IPS-15b (cell line): ENCODE measurements around the gene PKP4.
"Not testable (repeated sequence)": the region's sequence is repeated elsewhere in the genome, so short reads cannot be mapped to it uniquely, and the experiment has no call there.

Source experiments
- H3K27me3 ChIP-seq: one replicate; pipeline ENCODE4 v1.6.1; 2013; ENCODE audit warnings: low read length; ENCODE audit not compliant: control insufficient read depth, insufficient read depth
- H3K36me3 ChIP-seq: one replicate; pipeline ENCODE4 v1.6.1; 2013; ENCODE audit warnings: low read length; ENCODE audit not compliant: control insufficient read depth, insufficient read depth
- H3K4me1 ChIP-seq: one replicate; pipeline ENCODE4 v1.6.1; 2013; ENCODE audit warnings: mild to moderate bottlenecking, low read length; ENCODE audit not compliant: control insufficient read depth, insufficient read depth
- H3K4me3 ChIP-seq: one replicate; pipeline ENCODE4 v1.5.1; 2013; ENCODE audit warnings: low read depth, low read length
- H3K9ac ChIP-seq: one replicate; pipeline ENCODE4 v1.6.1; 2013; ENCODE audit warnings: low read depth, mild to moderate bottlenecking, low read length
- H3K9me3 ChIP-seq: one replicate; pipeline ENCODE4 v1.6.1; 2013; ENCODE audit warnings: mild to moderate bottlenecking, low read length; ENCODE audit not compliant: control insufficient read depth, insufficient read depth

PKP4 gene

DNA sequence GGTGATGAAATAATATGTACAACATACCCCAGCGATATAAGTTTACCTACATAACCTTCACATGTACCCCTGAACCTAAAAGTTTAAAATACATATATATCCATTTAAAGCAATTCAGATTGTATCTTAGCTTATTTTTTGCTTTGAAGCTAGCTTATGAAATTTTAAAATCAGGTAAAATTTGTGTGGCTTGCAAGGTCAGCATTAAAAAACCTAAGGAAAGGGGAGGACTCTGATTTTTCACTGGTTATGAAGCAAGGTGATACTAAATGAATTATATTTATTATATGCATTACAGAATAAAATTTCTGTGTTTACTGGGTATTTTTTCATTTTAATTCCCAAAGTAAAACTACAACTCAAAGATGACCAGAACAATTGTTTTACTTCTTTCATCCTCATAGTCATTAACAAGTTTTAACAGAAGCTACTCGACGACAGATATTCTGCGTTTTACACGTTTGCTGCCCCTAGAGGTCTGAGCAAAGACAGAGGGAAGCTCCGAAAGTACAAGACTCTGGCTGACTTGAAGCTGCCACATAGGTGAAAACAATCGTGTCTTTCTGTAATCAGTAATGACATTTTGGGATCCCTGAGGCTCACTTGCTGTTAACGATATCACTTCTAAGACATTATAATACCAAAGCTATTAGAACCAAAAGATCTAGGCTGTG, 17.1 kb downstream of the PKP4 start:
- H3K4me1 ChIP-seq, result peaks cover 27% of the 10 kb centered on the region
- H3K36me3 ChIP-seq, result no peaks in the 10 kb centered on the region
- no peak overlapping the region for H3K9ac ChIP-seq
- H3K27me3 ChIP-seq, result no peaks in the 10 kb centered on the region
- no peaks in the 10 kb centered on the region for H3K9me3 ChIP-seq
- H3K4me3 ChIP-seq, result no peak overlapping the region

DNA sequence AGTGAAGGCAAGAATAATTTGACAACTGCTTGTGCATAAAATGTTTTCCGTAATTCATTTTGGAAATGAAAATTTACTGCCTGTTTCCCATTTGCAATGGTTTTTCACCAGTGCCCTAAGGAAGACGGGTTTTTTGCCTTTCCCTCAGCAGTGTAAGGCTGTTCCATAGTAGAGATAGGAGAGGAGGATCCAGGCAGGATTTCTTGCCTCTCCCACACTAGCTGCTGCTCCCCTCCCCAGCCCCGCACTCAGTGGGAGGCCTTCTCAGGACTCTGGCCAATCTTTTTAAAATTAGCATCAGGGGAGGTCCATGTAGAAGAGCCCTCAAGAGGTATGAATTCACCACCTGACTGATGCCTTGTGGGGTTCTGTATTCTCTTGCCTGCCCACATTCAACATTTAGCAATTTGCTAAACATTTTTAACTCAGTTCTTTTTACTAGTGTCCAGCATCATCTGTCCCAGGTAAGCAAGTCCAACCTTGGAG, 17.8 kb downstream of the PKP4 start:
- not testable (repeated sequence) for H3K36me3 ChIP-seq, H3K27me3 ChIP-seq, H3K9ac ChIP-seq, H3K9me3 ChIP-seq, H3K4me3 ChIP-seq
- H3K4me1 ChIP-seq, result peaks cover 27% of the 10 kb centered on the region

DNA sequence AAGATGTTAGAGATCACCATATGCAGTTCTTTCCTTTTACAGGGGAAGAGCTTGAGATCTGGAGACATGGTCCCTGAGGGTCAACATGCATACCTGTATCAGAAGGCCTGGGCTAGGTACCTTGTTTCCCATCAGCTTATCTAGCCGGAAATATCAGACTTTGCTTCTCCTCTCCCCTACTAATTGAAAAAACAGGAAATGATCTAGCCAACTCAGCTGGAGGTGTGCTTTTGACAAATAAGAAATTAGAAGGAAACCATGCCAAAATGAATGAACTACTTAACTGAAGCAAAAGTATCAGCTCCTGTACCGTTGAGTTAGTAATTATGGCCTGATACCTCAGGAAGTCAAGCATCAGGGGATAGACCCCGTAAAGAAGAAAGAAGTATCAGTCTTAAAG, 20.4 kb downstream of the PKP4 start:
- H3K4me1 ChIP-seq, result peaks cover 14% of the 10 kb centered on the region
- no peaks in the 10 kb centered on the region for H3K36me3 ChIP-seq
- H3K4me3 ChIP-seq, result no peak overlapping the region
- H3K9ac ChIP-seq, result no peak overlapping the region
- no peaks in the 10 kb centered on the region for H3K27me3 ChIP-seq
- H3K9me3 ChIP-seq, result no peaks in the 10 kb centered on the region

DNA sequence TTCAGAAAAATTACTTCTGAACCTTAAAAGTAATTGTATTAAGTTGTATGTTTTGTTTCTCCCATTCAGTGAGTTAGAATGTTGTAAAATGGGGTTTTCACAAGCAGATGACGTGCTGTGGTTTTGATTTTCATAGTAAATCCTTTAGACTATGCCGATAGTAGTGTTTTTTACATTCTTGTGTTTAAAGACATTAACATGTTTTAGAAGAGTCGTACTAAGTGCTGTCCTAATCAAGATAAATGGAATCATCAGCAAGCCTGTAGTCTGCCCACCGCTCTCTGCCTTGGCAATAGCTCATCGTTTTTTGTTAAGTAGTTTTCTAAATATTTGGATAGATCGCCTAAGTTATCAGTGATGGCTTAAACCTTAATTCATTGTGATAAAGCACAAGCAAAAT, 21.5 kb downstream of the PKP4 start:
- Histone ChIP-seq H3K27me3 (no peaks in the 10 kb centered on the region), H3K9me3 (no peaks in the 10 kb centered on the region), H3K9ac (no peak overlapping the region), H3K36me3 (no peaks in the 10 kb centered on the region), H3K4me1 (peaks cover 14% of the 10 kb centered on the region), H3K4me3 (no peak overlapping the region)

DNA sequence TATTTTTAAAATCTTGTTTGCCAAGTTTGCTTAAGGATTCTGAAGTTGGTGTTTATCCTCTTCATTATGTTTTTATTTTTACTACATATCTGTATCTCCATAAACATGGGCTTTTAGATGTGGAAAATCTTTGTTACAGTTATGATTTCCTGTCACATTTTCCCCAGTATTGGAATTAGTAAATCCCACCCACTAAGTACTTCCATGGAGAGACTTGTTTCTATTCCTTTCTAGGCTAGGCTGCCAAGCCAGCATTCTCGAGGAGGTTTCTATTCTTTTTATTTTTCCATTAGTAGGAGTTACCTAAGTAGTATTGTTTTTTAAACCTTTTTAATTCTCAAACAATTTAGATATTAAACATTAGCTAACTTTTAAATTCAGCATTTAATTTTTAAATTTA, 22.1 kb downstream of the PKP4 start:
- Histone ChIP-seq H3K36me3 (no peaks in the 10 kb centered on the region), H3K4me3 (no peak overlapping the region), H3K27me3 (no peaks in the 10 kb centered on the region), H3K9me3 (no peaks in the 10 kb centered on the region), H3K4me1 (peaks cover 14% of the 10 kb centered on the region), H3K9ac (no peak overlapping the region)

DNA sequence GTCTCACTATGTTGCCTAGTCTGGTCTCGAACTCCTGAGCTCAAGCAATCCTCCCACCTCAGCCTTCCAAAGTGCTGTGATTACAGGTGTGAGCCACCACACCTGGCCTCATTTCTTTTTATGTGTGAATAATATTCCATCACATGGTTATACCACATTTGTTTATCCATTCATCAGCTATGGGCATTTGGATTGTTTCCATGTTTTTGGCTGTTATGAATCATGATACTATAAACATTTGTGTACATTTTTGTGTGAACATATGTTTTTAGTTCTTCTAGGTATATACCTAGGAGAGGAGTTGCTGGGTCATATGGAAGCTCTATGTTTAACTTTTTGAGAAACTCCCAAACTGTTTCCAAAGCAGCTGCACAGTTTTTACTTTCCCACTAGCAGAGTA, 24.4 kb downstream of the PKP4 start:
- peaks cover 9% of the 10 kb centered on the region for H3K4me1 ChIP-seq
- H3K9ac ChIP-seq, result no peak overlapping the region
- no peaks in the 10 kb centered on the region for H3K36me3 ChIP-seq
- no peaks in the 10 kb centered on the region for H3K9me3 ChIP-seq
- no peaks in the 10 kb centered on the region for H3K27me3 ChIP-seq
- no peak overlapping the region for H3K4me3 ChIP-seq

GRCh38 chr2:158482594-158482993, 25.8 kb downstream of the PKP4 start:
- H3K27me3 ChIP-seq, result no peaks in the 10 kb centered on the region

GRCh38 chr2:158484892-158485556, 28.3 kb downstream of the PKP4 start:
- Histone ChIP-seq H3K9ac (no peak overlapping the region), H3K27me3 (no peaks in the 10 kb centered on the region), H3K4me3 (no peak overlapping the region), H3K9me3 (no peaks in the 10 kb centered on the region), H3K36me3 (no peaks in the 10 kb centered on the region), H3K4me1 (peaks cover 16% of the 10 kb centered on the region)

More at GRCh38 chr2:158482594-158482993, 25.8 kb downstream of the PKP4 start:
- Histone ChIP-seq H3K4me3 (no peak overlapping the region), H3K4me1 (peaks cover 4% of the 10 kb centered on the region), H3K36me3 (no peaks in the 10 kb centered on the region), H3K9me3 (no peaks in the 10 kb centered on the region), H3K9ac (no peak overlapping the region)

- peaks cover 16% of the 10 kb centered on the region for H3K4me1 ChIP-seq
- no peaks in the 10 kb centered on the region for H3K27me3 ChIP-seq
- H3K9me3 ChIP-seq, result no peaks in the 10 kb centered on the region
- H3K9ac ChIP-seq, result no peak overlapping the region
- H3K4me3 ChIP-seq, result no peak overlapping the region
- H3K36me3 ChIP-seq, result no peaks in the 10 kb centered on the region
Measured at GRCh38 chr2:158486150-158486969, 29.6 kb downstream of the PKP4 start.

- no peaks in the 10 kb centered on the region for H3K9me3 ChIP-seq
- no peak overlapping the region for H3K4me3 ChIP-seq
- peaks cover 16% of the 10 kb centered on the region for H3K4me1 ChIP-seq
- no peaks in the 10 kb centered on the region for H3K27me3 ChIP-seq
- H3K36me3 ChIP-seq, result no peaks in the 10 kb centered on the region
- no peak overlapping the region for H3K9ac ChIP-seq
Measured at GRCh38 chr2:158486970-158487325, 30.2 kb downstream of the PKP4 start.

DNA sequence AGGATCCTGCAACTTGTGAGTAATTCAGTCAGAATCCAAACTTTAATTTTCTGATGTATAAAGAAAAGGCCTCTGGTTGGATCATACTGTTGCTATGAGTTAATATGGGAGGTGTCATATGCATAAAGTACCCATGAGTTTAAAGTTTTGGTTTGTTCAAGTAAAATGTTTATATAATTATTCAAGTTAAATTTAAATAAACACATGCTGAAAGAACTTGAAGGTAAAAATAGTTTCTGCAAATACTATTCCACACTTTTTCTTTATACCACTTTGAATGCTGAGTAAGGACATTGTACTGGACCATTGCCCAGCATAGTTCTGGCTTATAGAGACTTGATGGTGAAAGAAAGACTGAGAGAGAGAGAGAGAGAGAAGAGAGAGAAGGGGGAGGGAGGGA, 30.7 kb downstream of the PKP4 start:
- Histone ChIP-seq H3K9ac (no peak overlapping the region), H3K4me3 (no peak overlapping the region), H3K27me3 (no peaks in the 10 kb centered on the region), H3K36me3 (no peaks in the 10 kb centered on the region), H3K4me1 (peaks cover 16% of the 10 kb centered on the region), H3K9me3 (no peaks in the 10 kb centered on the region)
